Measurements from ENCODE around the gene FNDC3B. TPM values are rescaled to one million over a fixed set of nuclear protein-coding genes. Genes with fewer than 3 reads are reported as not detected.

FNDC3B gene
- total and polyA plus RNA-seq, 4 donors = 23.3 to 74.2 (median 32.9) TPM

DNA sequence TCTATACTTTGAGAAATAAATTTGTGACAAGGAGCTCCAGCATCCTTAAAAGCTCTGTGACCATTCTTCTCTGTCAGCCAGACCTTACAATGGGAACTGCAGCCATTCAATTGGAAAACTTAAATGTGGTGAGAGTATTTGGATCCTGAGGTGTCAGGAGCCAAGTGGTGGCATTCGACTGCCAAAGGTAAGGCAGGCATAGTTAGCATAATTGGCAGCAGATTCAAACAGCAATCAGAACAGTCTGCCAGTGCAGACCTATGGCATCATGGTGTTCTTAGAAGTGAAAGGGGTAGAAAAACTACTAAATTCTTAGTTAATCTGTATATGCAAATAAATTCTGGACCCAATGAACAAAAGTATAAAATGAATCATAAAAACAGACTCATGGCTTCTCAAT lies 18.2 kb upstream of the FNDC3B start:
- Histone ChIP-seq H3K4me1 (ENCODE audit: control insufficient read depth in 4 of 4, insufficient read depth in 4 of 4, low read length in 3 of 4) (no peaks in the 10 kb centered on the region), H3K36me3 (ENCODE audit: control insufficient read depth in 4 of 4, insufficient read depth in 3 of 4, low read depth in 1 of 4, low read length in 3 of 4) (no peaks in the 10 kb centered on the region), H3K9me3 (ENCODE audit: control insufficient read depth in 4 of 4, low read length in 3 of 4) (no peaks in the 10 kb centered on the region), H3K9ac (ENCODE audit: low read depth in 1 of 2, low read length in 2 of 2) (no peak overlapping the region), H3K4me3 (ENCODE audit: low read depth in 1 of 3, low read length in 3 of 3) (no peak overlapping the region), H3K27ac (ENCODE audit: low read depth in 1 of 2, low read length in 2 of 2) (no peak overlapping the region), H3K27me3 (ENCODE audit: control insufficient read depth in 4 of 4, insufficient read depth in 4 of 4, low read length in 3 of 4) (no peaks in the 10 kb centered on the region)
- TF ChIP-seq HNF4G (IDR thresholded peaks at IDR 0.05) (no peak), YY1 (IDR thresholded peaks at IDR 0.05) (no peak), ZBTB33 (IDR thresholded peaks at IDR 0.05) (no peak), TAF1 (conservative IDR thresholded peaks at IDR 0.05) (no peak), GABPA (IDR thresholded peaks at IDR 0.05 in 1 of 2, conservative IDR thresholded peaks at IDR 0.05 in 1 of 2) (no peak), NR2F2 (IDR thresholded peaks at IDR 0.05) (no peak), FOXA1 (IDR thresholded peaks at IDR 0.05) (no peak), JUND (IDR thresholded peaks at IDR 0.05) (no peak), RAD21 (IDR thresholded peaks at IDR 0.05) (no peak), EGR1 (IDR thresholded peaks at IDR 0.05; ENCODE audit: low read depth in 2 of 2) (no peak), SP1 (IDR thresholded peaks at IDR 0.05) (no peak), RXRA (IDR thresholded peaks at IDR 0.05) (no peak)
- no peak for DNase-seq (ENCODE audit: low spot score)
- 29% methylated on average over 1 of the region's 1 CpG for WGBS

DNA sequence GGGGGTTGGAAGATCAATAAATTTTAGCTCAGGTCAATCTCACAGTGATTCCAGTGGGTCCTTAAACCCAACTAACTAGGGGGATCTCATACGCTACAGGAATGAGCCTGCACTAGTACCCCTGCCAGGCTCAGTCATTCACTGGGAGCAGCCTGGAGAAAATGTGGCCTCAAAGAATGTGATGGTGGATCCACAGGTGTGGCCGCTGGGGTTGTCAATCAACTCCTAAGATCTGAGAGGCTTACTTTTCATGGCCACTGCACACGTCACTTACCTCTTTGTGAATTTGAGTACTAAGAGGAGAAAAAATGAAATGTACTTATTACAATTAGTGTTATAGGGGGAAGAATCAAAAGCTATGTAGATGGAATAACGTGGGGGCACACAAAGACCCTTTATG lies 17.5 kb upstream of the FNDC3B start:
- WGBS = 94% methylated on average over 4 of the region's 4 CpGs
- no peaks in the 10 kb centered on the region for H3K36me3 ChIP-seq (ENCODE audit: control insufficient read depth in 4 of 4, insufficient read depth in 3 of 4, low read depth in 1 of 4, low read length in 3 of 4)
- H3K27ac ChIP-seq (ENCODE audit: low read depth in 1 of 2, low read length in 2 of 2) = no peak overlapping the region
- no peaks in the 10 kb centered on the region for H3K27me3 ChIP-seq (ENCODE audit: control insufficient read depth in 4 of 4, insufficient read depth in 4 of 4, low read length in 3 of 4)
- H3K4me3 ChIP-seq (ENCODE audit: low read depth in 1 of 3, low read length in 3 of 3) = no peak overlapping the region
- H3K9me3 ChIP-seq (ENCODE audit: control insufficient read depth in 4 of 4, low read length in 3 of 4) = no peaks in the 10 kb centered on the region
- TF ChIP-seq CTCF (IDR thresholded peaks at IDR 0.05; ENCODE audit: low read depth, low read length, missing input control) (no peak), SP1 (IDR thresholded peaks at IDR 0.05) (no peak), JUND (IDR thresholded peaks at IDR 0.05) (no peak), FOXA2 (IDR thresholded peaks at IDR 0.05) (no peak), HNF4G (IDR thresholded peaks at IDR 0.05) (no peak), NR2F2 (IDR thresholded peaks at IDR 0.05) (no peak), RAD21 (IDR thresholded peaks at IDR 0.05) (no peak)
- H3K4me1 ChIP-seq (ENCODE audit: control insufficient read depth in 4 of 4, insufficient read depth in 4 of 4, low read length in 3 of 4) = no peaks in the 10 kb centered on the region
- no peak for DNase-seq (ENCODE audit: low spot score)
- H3K9ac ChIP-seq (ENCODE audit: low read depth in 1 of 2, low read length in 2 of 2) = no peak overlapping the region

DNA sequence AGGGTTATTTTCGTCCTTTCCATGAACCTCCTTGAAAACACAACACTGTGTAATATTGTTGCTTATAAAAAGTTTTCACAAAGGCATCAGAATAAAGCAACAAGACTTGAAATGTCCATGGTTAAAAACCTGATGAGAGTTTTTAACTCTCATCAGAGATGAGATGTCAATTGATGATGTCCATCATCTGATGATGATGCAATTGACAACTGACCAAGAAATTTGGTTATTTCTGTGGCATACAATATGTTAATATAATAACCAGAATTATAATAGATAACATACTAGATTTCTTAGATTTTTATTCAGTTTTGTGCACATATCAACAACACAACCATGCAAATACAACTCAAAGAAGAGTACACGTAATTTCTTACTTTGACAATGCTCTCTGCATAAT lies 15.5 kb upstream of the FNDC3B start:
- no peak for DNase-seq (ENCODE audit: low spot score)
- WGBS = 95% methylated on average over 2 of the region's 2 CpGs
- Histone ChIP-seq H3K4me3 (ENCODE audit: low read depth in 1 of 3, low read length in 3 of 3) (no peak overlapping the region), H3K9me3 (ENCODE audit: control insufficient read depth in 4 of 4, low read length in 3 of 4) (no peaks in the 10 kb centered on the region), H3K4me1 (ENCODE audit: control insufficient read depth in 4 of 4, insufficient read depth in 4 of 4, low read length in 3 of 4) (no peaks in the 10 kb centered on the region), H3K9ac (ENCODE audit: low read depth in 1 of 2, low read length in 2 of 2) (no peak overlapping the region), H3K36me3 (ENCODE audit: control insufficient read depth in 4 of 4, insufficient read depth in 3 of 4, low read depth in 1 of 4, low read length in 3 of 4) (no peaks in the 10 kb centered on the region), H3K27me3 (ENCODE audit: control insufficient read depth in 4 of 4, insufficient read depth in 4 of 4, low read length in 3 of 4) (no peaks in the 10 kb centered on the region), H3K27ac (ENCODE audit: low read depth in 1 of 2, low read length in 2 of 2) (no peak overlapping the region)
- TF ChIP-seq JUND (IDR thresholded peaks at IDR 0.05) = no peak
- TF ChIP-seq, protein P1, sequence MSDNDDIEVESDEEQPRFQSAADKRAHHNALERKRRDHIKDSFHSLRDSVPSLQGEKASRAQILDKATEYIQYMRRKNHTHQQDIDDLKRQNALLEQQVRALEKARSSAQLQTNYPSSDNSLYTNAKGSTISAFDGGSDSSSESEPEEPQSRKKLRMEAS (IDR thresholded peaks at IDR 0.05) = no peak
- TF ChIP-seq HNF4A (conservative IDR thresholded peaks at IDR 0.05) = no peak
- TF ChIP-seq NR2F2 (IDR thresholded peaks at IDR 0.05) = no peak
- no peak for TF ChIP-seq YY1 (IDR thresholded peaks at IDR 0.05)
- TF ChIP-seq ATF3 (IDR thresholded peaks at IDR 0.05) = no peak
- no peak for TF ChIP-seq REST (IDR thresholded peaks at IDR 0.05)

Measured in liver (tissue), 9 donors.